ENCODE data around the gene OLR1. TPM values are rescaled to one million over a fixed set of nuclear protein-coding genes. Genes with fewer than 3 reads are reported as not detected.
"Not testable (repeated sequence)": the region's sequence is repeated elsewhere in the genome, so short reads cannot be mapped to it uniquely, and the experiment has no call there.

OLR1 gene
- total RNA-seq, 1 experiment from 2014 or later: not detected

GRCh38 chr12:10207136-10207535, 35.2 kb upstream of the OLR1 start:
- no peak for DNase-seq
- intact Hi-C loops (cut with micrococcal nuclease; ENCODE audit: unreplicated experiment): no loop called here
- Mint-ChIP-seq H3K36me3 (ENCODE audit: insufficient read depth, unreplicated experiment) (peaks cover 9% of the 10 kb centered on the region), H3K4me1 (ENCODE audit: low read depth, unreplicated experiment) (no peaks in the 10 kb centered on the region), H3K9me3 (ENCODE audit: low read depth, unreplicated experiment) (no peaks in the 10 kb centered on the region), H3K27me3 (ENCODE audit: unreplicated experiment) (no peaks in the 10 kb centered on the region), H3K27ac (ENCODE audit: unreplicated experiment) (no peak overlapping the region), H3K4me3 (ENCODE audit: low read depth, unreplicated experiment) (no peak overlapping the region)
- CTCF ChIA-PET: interaction anchor here (0.5 kb wide), 1 partner anchor 18 kb away, joined by 5 read pairs; no protein-coding TSS in a partner anchor
- no TSS peak for BruUV-seq (replicated peaks)
- no peak for TF ChIP-seq CTCF (IDR thresholded peaks at IDR 0.05; ENCODE audit: unreplicated experiment)

GRCh38 chr12:10205220-10205807, 33.4 kb upstream of the OLR1 start:
- no peak for DNase-seq
- no peaks in the 10 kb centered on the region for H3K27me3 Mint-ChIP-seq (ENCODE audit: unreplicated experiment)
- no peak overlapping the region for H3K27ac Mint-ChIP-seq (ENCODE audit: unreplicated experiment)
- H3K4me3 Mint-ChIP-seq (ENCODE audit: low read depth, unreplicated experiment): no peak overlapping the region
- no peaks in the 10 kb centered on the region for H3K36me3 Mint-ChIP-seq (ENCODE audit: insufficient read depth, unreplicated experiment)
- no peaks in the 10 kb centered on the region for H3K4me1 Mint-ChIP-seq (ENCODE audit: low read depth, unreplicated experiment)
- H3K9me3 Mint-ChIP-seq (ENCODE audit: low read depth, unreplicated experiment): no peaks in the 10 kb centered on the region
- intact Hi-C loops (cut with micrococcal nuclease; ENCODE audit: unreplicated experiment): no loop called here
- TF ChIP-seq CTCF (IDR thresholded peaks at IDR 0.05; ENCODE audit: unreplicated experiment): no peak
- CTCF ChIA-PET: no interaction called here
- no TSS peak for BruUV-seq (replicated peaks)

- intact Hi-C loops (cut with micrococcal nuclease; ENCODE audit: unreplicated experiment); H3K27me3 Mint-ChIP-seq (ENCODE audit: unreplicated experiment); DNase-seq; H3K4me1 Mint-ChIP-seq (ENCODE audit: low read depth, unreplicated experiment); BruUV-seq (replicated peaks); H3K36me3 Mint-ChIP-seq (ENCODE audit: insufficient read depth, unreplicated experiment); CTCF ChIA-PET; H3K27ac Mint-ChIP-seq (ENCODE audit: unreplicated experiment); H3K9me3 Mint-ChIP-seq (ENCODE audit: low read depth, unreplicated experiment); H3K4me3 Mint-ChIP-seq (ENCODE audit: low read depth, unreplicated experiment): not testable (repeated sequence)
These were observed 32.6 kb upstream of the OLR1 start for GRCh38 chr12:10204495-10204894.

GRCh38 chr12:10197879-10198278, 25.9 kb upstream of the OLR1 start:
- no peak for TF ChIP-seq CTCF (IDR thresholded peaks at IDR 0.05; ENCODE audit: unreplicated experiment)
- Mint-ChIP-seq H3K36me3 (ENCODE audit: insufficient read depth, unreplicated experiment) (no peaks in the 10 kb centered on the region), H3K27me3 (ENCODE audit: unreplicated experiment) (peaks cover 18% of the 10 kb centered on the region), H3K27ac (ENCODE audit: unreplicated experiment) (no peak overlapping the region), H3K9me3 (ENCODE audit: low read depth, unreplicated experiment) (no peaks in the 10 kb centered on the region), H3K4me3 (ENCODE audit: low read depth, unreplicated experiment) (no peak overlapping the region), H3K4me1 (ENCODE audit: low read depth, unreplicated experiment) (no peaks in the 10 kb centered on the region)
- BruUV-seq (replicated peaks): no TSS peak
- CTCF ChIA-PET: no interaction called here
- DNase-seq: no peak
- intact Hi-C loops (cut with micrococcal nuclease; ENCODE audit: unreplicated experiment): no loop called here

- BruUV-seq (replicated peaks): no TSS peak
These were observed 24.3 kb upstream of the OLR1 start for GRCh38 chr12:10196210-10196609.

More at GRCh38 chr12:10196210-10196609, 24.3 kb upstream of the OLR1 start:
- Mint-ChIP-seq H3K36me3 (ENCODE audit: insufficient read depth, unreplicated experiment) (no peaks in the 10 kb centered on the region), H3K27ac (ENCODE audit: unreplicated experiment) (no peak overlapping the region), H3K9me3 (ENCODE audit: low read depth, unreplicated experiment) (no peaks in the 10 kb centered on the region), H3K27me3 (ENCODE audit: unreplicated experiment) (peaks cover 18% of the 10 kb centered on the region), H3K4me1 (ENCODE audit: low read depth, unreplicated experiment) (peaks cover 9% of the 10 kb centered on the region), H3K4me3 (ENCODE audit: low read depth, unreplicated experiment) (no peak overlapping the region)
- DNase-seq: no peak
- TF ChIP-seq CTCF (IDR thresholded peaks at IDR 0.05; ENCODE audit: unreplicated experiment): no peak
- CTCF ChIA-PET: no interaction called here
- intact Hi-C loops (cut with micrococcal nuclease; ENCODE audit: unreplicated experiment): no loop called here

All from Calu3 (cell line).